ENCODE results near the gene SZT2.
"Not testable (repeated sequence)": the region's sequence is repeated elsewhere in the genome, so short reads cannot be mapped to it uniquely, and the experiment has no call there.

Gene SZT2

DNA sequence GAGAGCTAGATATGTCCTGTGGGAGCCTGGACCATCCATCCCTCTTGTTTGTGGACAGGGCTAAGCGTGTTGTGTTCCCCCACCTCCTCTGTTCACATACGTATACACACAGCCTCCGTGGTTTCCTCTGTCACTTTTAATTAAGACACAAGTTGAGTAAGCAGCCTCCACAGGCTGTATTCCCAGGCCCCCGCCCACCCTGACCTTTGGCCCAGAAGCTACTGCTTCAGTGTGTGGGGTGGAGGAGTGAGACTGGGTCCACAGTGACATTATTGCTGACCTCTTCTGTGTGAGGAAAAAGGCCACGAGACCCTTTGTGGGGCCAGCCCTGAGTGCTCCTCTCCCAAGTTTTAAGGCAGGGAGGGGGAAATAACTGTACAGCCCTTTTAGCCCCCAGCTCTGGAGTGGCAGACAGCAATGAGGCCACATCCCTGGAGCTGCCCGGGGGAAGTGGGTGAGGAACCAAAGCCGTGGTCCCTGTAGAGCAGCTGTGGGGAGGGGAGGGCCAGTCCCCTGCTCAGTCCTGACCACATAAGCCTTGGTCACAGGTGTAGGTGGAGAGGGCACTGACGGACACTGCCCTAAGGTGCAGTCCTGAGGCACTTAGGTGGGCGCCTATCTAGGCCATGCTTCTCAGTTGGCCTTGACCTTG lies 26.3 kb upstream of the SZT2 start:
- no peak for DNase-seq

DNA sequence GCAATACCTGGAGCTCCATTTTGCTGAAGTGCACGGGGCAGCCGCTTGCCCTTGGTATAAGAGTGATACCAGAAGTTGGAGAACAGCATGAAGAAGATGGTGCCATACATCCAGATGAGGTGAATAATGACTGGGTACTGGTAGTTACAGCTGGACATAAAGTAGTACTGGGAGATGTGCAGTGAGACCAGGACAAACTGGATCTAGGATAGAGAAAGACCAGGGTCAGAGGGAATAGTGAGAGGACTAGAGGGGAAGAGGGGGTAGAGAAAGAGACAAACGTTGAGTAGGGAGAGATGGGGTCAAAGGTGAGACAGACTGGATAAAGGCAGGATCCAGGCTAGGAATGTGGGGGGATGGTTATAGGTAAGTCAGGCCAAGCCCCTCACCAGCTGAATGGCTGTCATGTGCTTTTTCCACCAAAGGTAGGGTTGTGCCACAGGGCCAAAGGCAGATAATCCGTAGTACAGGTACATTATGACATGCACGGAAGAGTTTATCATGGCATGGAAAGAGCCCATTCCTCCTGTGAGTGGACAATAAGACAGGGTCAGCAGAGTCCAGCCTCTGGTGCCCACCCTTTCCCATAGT lies 25.7 kb upstream of the SZT2 start:
- no peak for DNase-seq

DNA sequence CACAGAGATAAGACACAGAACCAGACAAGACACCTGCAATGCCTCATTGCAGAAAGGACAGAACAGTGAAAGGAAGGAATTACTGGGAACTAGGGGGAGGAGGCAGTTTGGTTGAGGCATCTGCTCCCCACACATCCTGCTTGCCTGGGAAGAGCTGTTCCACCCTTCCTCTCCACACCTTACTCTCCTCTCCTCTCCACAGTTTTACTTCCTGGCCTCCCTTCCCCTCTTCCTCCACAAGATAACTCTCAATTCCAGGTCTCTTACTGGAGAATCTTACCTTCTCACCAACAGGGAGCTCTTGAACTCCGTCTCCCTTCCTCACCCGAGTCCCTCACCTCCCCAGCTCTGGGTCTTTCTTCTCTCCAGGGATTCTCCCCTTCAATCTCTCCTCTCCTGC lies 24.0 kb upstream of the SZT2 start:
- DNase-seq = no peak

DNA sequence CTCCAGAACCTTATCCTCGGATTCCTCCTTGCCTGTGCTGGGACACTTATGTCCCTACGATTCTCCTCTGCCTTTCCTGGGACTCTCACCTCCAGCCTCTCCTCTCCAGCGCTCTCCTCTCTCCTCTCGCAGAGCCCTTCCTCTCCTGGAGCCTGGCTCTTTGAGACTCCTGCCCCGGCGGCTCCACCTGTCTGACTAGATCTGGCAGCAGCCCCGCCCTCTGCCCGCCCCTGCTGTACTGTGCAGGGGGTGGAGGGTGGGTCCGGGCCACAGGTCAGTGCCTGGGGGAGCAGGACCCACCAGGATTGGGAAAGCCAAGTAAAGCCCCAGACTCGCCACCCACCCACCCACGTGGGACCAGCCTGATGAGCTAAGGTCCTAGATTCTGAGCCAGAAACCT lies 23.5 kb upstream of the SZT2 start:
- no peak for DNase-seq

DNA sequence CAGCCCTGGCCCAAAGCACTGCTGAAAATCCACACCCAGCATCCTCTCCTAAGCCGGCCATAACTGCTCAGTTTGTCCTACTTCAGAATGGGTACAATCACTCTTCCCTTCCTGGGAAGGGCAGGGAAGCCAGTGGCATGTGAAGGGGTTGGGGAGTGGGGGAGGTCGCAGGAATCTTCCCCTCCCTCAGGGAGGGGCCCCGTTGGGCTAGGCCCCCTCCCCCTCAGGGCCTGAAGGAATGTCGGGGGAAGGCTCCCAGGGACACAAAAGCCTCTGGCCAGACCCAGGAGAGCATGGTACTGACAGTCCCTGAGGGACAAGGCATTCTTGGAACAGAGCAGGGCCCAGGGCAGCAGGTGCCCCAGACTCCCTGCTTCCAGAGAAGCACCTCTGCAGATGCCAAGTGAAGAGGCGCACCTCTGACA lies 23.1 kb upstream of the SZT2 start:
- DNase-seq = no peak

DNA sequence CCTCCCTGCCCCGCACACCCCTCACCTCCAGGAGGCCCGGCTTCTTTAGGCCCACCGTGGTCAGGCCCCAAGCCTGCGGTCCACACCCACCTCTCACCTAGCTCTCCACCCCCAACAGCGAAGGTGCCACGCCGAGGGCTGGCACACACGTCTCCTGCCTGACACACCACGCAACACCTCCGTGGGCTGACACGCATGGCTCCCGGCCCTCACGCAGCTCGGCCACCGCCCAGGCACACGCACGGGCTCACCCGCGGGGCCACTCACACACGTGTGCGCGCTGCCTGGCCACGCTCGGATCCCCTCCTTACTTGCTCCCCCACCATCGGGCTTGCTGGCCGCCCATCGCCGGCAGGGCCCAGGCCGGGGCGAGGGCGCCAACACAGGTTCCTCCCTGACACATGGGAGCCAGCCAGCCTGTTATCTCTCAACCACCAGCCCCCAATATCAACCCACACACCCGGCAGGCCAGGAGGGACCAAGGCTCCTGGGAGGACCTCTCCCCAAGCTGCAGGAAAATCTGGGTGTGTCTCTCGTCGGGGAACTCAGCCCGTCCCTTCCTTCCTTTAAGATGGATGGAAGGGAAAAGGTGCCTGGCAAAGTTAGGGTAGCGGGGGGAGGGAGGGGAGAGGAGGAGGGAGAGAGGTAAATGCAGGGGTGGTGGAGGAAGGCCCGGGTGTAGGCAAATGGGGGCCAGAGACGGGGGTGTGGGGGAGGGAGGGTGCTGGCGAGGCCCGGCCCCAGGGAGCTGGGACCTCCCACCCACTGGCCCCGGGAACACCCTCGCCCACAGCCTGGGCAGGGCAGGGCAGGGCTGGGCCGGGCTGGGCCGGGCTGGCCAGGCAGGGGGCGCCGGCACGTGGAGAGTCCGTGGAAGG lies 22.4 kb upstream of the SZT2 start:
- DNase-seq = peak; percentile 18 to 27

DNA sequence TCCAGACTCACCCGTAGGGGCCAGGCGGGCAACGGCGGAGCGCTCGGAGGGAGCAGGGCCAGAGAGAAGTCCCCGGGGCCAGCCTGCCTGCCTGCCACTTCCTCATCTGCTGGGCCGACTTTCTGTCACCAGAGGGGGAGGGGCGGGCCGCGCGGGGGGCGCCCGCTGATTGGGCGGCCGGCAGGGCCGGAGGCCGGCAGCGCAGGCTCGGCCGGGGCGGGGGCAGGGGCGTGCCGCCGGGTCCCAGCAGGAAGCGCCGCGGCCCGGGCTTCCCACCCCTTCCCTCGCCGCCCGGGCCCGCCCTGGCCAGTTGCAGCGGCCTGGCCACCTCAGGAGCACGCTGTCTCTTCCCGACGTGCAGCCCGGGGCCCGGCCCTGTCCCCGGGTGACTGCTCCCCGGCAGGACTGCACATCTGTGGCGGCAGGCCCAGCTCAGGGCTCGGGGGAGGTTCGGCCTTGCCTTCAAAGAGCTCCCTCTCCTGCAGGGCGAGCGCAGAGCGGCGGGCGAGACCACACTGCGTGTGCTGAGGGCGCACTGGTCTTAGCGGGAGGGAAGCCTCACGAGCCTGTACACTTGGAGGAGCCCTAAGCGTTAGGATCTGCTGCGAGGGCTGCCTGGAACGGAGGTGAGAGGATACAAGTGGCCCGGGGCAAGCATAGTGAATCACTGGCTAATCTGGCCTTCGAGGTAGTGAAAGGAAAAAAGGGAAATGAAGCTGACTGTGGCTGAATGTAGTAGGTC lies 21.6 kb upstream of the SZT2 start, which contains the start of gene ELOVL1:
TSS of gene ELOVL1 (minus strand) at position 108 of the 742 bp plus-strand sequence. CDS start 2,402 bp downstream, outside the sequence.
- peak; percentile 87 to 90 for DNase-seq

DNA sequence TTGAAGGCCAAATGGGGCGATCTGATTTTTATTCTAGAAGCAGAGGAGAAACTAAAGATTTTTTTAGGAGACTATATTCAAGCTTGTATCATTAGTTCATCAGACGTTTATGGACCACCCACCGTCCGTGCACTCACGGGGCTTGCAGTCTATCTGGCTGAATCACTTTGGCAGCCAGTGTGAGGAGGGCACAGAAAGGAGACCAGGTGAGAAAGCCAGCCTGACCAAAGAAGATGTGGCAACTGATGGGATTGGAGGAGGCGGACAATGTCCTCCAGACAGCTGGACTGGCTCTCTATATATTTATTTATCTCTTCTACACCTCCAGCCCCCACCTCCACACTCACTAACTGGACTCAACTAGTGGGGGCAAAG lies 21.1 kb upstream of the SZT2 start:
- DNase-seq = no peak

DNA sequence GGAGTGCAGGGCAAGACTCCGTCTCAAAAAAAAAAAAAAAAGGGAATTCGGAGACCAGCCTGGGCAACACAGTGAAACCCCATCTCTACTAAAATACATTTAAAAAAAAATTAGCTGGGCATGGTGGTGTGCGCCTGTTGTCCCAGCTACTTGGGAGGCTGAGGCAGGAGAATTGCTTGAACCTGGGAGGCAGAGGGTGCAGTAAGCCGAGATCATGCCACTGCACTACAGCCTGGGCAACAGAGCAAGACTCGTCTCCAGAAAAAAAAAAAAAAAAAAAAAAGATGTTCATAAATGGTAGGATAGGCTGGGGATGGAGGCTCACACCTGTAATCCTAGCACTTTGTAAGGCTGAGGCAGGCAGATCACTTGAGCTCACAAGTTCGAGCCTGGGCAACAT lies 19.9 kb upstream of the SZT2 start:
- not testable (repeated sequence) for DNase-seq

DNA sequence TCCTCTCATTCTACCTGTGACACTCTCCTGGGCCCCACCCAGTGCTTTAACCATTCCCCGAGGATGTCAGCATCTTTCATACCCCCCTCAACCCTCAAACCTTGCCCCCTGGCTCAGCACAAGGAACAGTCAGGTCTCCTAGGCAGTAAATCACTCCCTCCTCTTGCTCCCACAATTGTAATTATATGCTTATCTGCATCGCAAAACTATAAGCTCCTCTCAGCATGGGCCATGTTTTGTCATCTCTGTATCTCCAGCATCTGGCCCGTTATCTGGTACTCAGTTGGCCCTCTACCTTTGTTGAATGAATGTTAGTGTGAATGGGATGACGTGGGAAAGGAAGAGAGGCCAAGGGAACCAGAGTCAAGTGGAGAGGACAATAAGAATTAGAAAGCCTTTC lies 19.1 kb upstream of the SZT2 start:
- DNase-seq = no peak

DNA sequence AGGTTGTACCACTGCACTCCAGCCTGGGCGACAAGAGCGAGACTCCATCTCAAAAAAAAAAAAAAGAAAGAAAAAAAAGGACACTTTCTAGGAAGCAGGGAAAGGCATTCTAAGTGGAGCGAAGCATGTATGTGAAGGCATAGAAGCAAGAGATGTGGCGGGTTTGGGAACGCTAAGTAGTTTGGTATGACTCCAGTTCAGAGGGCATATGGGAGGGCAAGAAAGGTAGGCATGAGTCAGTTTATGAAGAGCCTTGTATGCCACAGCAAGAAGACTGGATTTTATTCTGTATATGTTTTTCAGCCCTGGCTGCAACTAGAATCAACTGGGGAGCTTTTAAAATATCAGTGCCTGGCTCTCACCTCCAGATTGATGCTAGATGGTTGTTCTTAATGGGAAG lies 17.5 kb upstream of the SZT2 start:
- DNase-seq = no peak

DNA sequence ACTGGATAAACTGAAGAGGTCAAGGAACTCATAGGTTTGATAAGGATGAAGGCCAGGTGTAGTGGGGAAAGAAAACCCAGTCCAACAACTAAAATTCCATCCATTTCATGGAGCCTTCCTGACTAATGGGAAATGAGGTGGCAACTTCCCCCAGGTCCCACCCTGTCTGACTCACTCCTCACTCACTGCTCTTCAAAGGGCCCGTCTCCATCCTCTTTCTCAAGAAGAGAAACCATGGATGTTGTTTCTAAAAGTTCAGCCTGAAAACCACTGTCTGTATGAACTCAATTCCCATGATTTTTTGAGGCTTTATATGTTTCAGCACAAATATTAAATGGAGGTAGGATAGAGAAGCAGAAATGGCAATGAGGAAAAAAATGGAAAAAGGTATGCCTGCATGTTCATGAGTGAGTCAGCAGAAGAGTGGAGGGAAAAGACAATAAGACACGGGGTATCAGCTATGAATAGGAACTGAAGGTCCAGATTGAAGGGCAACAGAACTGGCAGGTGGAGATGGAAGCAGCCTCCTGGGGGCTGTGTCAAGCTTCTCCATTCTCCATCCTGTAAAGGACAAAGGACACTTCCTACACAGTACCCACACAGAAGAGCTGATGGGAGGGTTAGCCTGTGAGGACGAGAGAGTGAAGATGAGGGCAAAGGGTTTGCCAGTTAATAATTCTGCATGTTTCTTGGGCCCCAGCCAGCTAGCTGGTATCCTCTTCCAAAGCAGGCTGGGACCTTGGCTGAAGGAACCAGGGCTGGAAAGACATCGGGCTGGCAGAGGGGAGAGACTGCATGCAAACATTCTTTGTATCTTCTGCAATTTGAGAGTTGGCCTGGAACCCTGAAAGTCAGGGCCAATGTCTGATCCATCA lies 16.4 kb upstream of the SZT2 start:
- DNase-seq = no peak

DNA sequence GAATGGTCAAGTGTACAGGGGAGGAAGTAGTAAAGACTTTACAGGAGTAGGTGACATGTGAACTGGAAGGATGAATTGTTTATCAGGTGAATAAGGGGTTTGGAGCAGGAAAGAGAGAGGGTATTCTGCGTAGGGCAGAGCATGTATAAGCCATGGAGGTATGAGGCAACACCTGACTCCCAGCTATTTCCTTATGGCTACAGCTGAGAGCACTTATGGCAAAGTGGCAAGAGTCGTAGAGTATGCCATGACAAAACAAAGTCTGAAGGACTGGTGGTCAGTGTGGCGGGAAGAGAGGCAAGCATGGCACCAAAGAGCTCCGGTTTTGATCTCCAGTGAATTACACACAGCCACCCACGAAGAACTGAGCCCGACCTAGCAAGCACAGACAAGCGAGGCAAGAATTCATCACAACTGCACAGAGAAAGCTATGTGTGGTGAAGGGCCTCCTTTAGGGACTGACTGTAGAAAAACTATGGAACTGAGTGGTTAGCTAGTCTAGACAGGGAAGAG lies 12.9 kb upstream of the SZT2 start:
- no peak for DNase-seq

DNA sequence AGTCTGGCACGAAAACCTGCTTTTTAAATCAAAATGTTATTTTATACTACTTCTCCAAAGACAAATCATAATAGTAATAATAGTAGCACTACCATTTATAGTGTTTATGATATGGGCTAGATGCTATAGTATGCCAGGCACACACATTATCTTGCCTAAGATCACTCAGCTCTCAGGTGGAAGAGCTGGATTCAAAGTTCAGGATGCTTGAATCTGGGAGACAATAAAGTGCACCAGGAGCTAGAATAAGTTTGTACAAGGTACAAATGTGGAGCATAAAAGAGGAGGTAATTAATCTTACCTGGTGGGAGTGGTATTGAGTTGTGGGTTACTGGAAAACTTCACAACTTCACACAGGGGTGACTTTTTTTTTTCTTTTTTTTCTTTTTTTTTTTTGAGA lies 11.9 kb upstream of the SZT2 start:
- DNase-seq = no peak

DNA sequence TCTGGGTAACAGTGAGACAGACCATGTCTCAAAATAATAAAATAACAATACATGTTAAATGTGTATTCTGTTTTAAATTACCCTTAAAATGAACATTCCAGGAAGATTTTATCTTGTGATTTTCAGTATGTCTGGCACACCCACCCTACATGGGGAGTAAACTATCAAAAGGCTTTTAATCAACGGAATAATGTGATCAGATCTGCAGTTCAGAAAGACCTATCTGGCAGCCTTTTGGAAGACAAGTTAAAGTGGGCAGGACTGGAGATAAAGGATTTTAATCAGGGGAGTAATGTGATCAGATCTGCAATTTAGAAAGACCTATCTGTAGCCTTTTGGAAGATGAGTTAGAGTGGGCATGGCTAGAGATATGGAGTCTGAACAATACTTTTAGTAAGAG lies 10.2 kb upstream of the SZT2 start:
- no peak for DNase-seq

DNA sequence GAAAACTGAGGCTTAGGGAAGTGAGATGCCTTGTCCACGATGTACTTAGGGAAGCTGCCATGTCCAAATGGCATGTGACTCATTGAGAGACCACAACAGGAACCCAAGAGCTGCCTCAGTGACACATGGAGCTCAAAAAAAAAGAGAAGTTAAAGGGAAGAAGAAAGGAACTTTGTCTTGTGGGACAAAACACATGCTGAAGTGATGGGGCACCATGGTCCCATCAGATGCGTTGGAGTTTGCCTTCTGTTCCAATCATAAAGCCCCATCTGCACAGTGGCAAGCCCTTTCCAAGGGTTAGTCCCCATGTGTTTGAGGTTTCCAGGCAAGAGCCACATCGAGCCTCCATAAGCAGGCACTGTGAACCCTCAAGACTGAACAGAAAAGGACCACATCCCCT lies 8.1 kb upstream of the SZT2 start:
- peak in 1 of 2 donors; percentile 36 for DNase-seq

DNA sequence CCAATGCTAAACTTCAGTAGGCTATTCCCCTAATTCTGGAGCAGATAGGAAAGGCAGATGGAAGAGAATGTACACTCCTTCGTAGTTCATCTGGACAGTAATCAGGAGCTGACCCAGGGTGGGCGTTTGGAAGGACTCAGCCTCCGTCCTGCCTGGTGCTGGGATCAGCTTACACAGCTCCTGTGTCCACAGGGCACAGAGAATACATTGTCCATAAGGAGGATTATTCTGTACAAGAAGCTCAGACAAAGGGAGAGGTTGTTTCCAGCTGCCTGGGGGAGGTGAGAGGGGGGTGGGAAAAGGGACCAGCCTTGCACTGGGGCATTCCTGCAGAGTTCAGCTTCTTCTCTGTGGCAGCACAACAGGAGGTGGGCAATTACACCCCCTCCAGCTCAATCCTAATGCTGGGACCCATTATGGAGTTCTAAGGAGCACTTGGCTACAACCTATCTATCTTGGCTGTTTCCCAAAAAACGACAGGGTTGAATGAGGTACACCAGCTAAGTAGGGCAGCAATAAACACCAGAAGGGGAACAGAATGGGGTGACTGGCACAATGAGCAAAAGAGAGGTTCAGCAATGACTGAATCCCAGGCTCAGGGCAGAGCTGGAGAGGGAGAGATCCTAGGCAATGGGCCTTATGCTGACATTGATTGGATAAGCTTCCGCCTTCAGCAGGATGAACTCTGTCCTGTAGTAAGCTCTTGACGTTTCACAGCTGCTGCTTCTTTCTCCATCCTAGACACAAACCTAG lies 7.5 kb upstream of the SZT2 start:
- no peak for DNase-seq

DNA sequence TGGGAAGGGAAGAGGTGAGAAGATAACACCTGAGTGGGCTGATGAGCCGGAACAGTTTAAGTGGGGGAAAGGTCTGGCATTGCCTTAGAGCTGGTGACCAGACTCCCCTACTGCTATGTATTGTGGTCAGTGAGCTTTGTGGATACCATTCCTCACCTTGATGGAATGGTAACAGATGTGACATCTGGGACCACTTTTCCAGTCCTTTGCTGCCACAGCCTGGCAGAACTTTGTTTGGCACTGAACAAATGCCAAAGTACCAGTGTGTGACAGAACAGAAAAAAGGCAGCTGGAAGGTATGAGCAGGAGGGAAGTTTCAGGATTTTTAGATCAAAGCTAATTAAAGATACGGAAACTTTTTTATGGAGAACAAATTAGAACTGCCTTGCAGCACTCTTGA lies 6.2 kb upstream of the SZT2 start:
- no peak for DNase-seq

DNA sequence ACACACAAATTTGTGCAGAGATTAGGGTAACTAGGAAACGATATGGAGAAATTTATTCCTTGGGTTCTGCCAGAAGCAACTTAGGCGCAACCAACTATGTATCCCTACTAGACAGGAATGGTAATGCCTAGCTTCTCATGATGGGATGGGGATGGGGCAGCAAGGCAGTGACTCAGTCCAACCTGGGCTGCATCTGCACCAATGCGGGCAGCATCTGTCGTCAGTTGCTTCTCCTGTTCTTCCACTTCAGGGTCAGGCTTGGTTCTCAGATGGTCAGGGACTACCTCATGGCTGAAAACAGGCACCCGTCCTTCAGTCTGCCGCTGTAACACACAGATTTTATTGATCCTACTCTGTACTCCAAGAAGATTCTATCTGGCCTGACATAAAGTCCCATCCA lies 3.0 kb upstream of the SZT2 start:
- no peak for DNase-seq

DNA sequence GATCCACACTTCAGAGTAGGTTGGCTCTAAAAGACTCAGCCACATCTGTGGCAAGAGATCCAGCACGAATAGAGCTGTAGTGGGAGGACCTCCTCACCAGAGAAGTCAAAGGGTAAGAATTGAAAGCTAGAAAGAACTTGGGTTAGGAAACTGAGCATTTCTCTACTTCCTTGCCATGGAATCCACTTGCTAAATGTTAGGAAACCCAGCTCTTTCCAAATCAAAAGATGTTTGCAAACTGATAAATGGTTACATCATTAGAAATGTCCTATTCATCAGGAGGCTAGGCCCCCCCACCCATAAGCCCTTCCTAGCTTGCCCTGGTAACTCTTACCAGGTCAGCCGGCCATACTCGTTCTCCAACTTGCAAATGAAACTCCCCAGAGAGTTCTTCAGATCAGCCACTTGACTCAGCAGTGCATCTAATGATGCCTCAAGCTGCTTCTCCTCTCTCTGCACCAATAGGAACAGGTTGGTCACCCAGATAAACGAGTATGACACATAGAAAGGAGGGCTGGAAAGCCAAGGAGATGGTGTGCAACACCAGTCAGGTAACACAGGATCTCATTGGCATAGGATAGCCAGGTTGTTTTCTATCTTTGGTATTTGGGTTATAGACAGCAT lies 1.6 kb upstream of the SZT2 start:
- no peak for DNase-seq

DNA sequence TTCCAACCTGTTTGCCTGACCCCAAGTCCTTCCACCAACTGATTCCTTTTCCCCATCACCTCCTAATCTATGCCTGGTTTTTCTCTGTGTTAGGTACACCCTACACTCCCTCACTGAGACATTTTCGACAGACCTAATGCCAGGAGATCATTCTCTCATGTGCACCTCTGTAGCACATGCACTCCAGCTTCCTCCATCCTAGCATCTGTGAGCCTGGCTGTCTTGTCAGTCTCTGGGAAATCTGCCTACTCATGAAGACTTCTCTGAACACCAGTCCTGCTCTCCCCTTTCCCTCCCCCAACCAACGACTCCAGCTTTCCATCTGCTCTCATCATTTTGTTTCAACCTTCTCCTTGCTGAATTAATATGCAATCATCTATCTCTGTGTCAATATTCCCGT lies 1.1 kb upstream of the SZT2 start:
- DNase-seq = no peak
